Ishikawa (cell line): ENCODE measurements around the gene SPRR2F.

Experiments
- CEBPB ChIP-seq: IDR thresholded peaks from 2 replicates; pipeline ENCODE4 v1.6.1; 2012
- CREB1 ChIP-seq: IDR thresholded peaks from 2 replicates; pipeline ENCODE4 v1.6.1; 2012; ENCODE audit warnings: low read depth
- EGR1 ChIP-seq: IDR thresholded peaks from 2 replicates; pipeline ENCODE4 v1.6.1; 2012
- EP300 ChIP-seq: IDR thresholded peaks from 2 replicates; pipeline ENCODE4 v1.6.1; 2012; ENCODE audit warnings: borderline replicate concordance
- FOXM1 ChIP-seq: IDR thresholded peaks from 2 replicates; pipeline ENCODE4 v1.6.1; 2012; ENCODE audit warnings: low read depth, borderline replicate concordance
- MAX ChIP-seq: IDR thresholded peaks from 2 replicates; pipeline ENCODE4 v1.6.1; 2012
- NFIC ChIP-seq: IDR thresholded peaks from 2 replicates; pipeline ENCODE4 v1.6.1; 2012
- RAD21 ChIP-seq: IDR thresholded peaks from 2 replicates; pipeline ENCODE4 v1.6.1; 2012; ENCODE audit warnings: low read depth
- TAF1 ChIP-seq: IDR thresholded peaks from 2 replicates; pipeline ENCODE4 v1.6.1; 2012; ENCODE audit warnings: low read depth, mild to moderate bottlenecking
- TCF12 ChIP-seq: IDR thresholded peaks from 2 replicates; pipeline ENCODE4 v1.6.1; 2012; ENCODE audit warnings: low read depth
- TEAD4 ChIP-seq: IDR thresholded peaks from 2 replicates; pipeline ENCODE4 v1.6.1; 2012
- USF1 ChIP-seq: IDR thresholded peaks from 2 replicates; pipeline ENCODE4 v1.6.1; 2012
- YY1 ChIP-seq: IDR thresholded peaks from 2 replicates; pipeline ENCODE4 v1.6.1; 2012; ENCODE audit warnings: low read depth
- ZBTB7A ChIP-seq: IDR thresholded peaks from 2 replicates; pipeline ENCODE4 v1.6.1; 2012; ENCODE audit warnings: low read depth
- TF ChIP-seq, protein P1 (sequence below): IDR thresholded peaks from 2 replicates; pipeline ENCODE4 v1.6.1; 2012; ENCODE audit warnings: low read depth, mild to moderate bottlenecking

SPRR2F gene

GRCh38 chr1:153095764-153096163 lies 17.6 kb downstream of the SPRR2F start:
- TF ChIP-seq EGR1 = no peak
- TF ChIP-seq, protein P1, sequence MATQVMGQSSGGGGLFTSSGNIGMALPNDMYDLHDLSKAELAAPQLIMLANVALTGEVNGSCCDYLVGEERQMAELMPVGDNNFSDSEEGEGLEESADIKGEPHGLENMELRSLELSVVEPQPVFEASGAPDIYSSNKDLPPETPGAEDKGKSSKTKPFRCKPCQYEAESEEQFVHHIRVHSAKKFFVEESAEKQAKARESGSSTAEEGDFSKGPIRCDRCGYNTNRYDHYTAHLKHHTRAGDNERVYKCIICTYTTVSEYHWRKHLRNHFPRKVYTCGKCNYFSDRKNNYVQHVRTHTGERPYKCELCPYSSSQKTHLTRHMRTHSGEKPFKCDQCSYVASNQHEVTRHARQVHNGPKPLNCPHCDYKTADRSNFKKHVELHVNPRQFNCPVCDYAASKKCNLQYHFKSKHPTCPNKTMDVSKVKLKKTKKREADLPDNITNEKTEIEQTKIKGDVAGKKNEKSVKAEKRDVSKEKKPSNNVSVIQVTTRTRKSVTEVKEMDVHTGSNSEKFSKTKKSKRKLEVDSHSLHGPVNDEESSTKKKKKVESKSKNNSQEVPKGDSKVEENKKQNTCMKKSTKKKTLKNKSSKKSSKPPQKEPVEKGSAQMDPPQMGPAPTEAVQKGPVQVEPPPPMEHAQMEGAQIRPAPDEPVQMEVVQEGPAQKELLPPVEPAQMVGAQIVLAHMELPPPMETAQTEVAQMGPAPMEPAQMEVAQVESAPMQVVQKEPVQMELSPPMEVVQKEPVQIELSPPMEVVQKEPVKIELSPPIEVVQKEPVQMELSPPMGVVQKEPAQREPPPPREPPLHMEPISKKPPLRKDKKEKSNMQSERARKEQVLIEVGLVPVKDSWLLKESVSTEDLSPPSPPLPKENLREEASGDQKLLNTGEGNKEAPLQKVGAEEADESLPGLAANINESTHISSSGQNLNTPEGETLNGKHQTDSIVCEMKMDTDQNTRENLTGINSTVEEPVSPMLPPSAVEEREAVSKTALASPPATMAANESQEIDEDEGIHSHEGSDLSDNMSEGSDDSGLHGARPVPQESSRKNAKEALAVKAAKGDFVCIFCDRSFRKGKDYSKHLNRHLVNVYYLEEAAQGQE = no peak
- no peak for TF ChIP-seq RAD21
- no peak for TF ChIP-seq CREB1
- TF ChIP-seq TEAD4 = no peak
- TF ChIP-seq NFIC = no peak
- TF ChIP-seq MAX = no peak
- no peak for TF ChIP-seq USF1
- TF ChIP-seq TCF12 = no peak
- TF ChIP-seq YY1 = no peak
- no peak for TF ChIP-seq TAF1
- TF ChIP-seq FOXM1 = no peak
- TF ChIP-seq ZBTB7A = no peak
- no peak for TF ChIP-seq EP300

DNA sequence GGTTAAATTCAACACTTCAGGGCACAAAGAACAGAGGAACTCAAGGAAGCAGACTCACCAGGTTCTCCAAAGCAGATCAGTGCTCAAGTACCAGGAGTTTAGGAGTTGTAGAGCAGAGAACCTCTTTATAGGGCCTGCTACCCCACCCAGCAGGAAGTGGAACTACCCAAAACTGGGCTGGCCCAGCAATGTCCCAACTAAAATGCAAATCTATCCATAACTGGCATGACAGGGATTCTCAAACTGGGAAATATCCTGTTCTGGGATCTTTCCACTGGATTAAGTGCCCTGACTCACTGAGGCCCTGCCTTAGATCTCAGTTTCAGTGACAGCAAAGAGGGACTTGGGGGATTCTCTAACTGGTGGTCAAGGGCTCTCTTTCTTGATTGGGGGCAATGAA lies 18.9 kb downstream of the SPRR2F start, which contains the start of gene SPRR2E:
SPRR2E (minus strand) TSS at position 101 of the 400 bp plus-strand sequence. CDS start 775 bp downstream, outside the sequence.
- no peak for TF ChIP-seq MAX
- TF ChIP-seq YY1 = no peak
- no peak for TF ChIP-seq RAD21
- TF ChIP-seq ZBTB7A = no peak
- no peak for TF ChIP-seq NFIC
- no peak for TF ChIP-seq TAF1
- no peak for TF ChIP-seq EGR1
- TF ChIP-seq USF1 = no peak
- TF ChIP-seq FOXM1 = no peak
- TF ChIP-seq, protein P1 = no peak
- TF ChIP-seq CEBPB = no peak
- no peak for TF ChIP-seq EP300
- TF ChIP-seq TCF12 = no peak
- no peak for TF ChIP-seq TEAD4

GRCh38 chr1:153087652-153088051 lies 25.7 kb downstream of the SPRR2F start:
- TF ChIP-seq TAF1 (no peak), CREB1 (no peak), CEBPB (no peak), USF1 (no peak), TEAD4 (no peak), FOXM1 (no peak), EP300 (no peak), EGR1 (no peak), MAX (no peak), YY1 (no peak), RAD21 (no peak)
- TF ChIP-seq, protein P1 = no peak

DNA sequence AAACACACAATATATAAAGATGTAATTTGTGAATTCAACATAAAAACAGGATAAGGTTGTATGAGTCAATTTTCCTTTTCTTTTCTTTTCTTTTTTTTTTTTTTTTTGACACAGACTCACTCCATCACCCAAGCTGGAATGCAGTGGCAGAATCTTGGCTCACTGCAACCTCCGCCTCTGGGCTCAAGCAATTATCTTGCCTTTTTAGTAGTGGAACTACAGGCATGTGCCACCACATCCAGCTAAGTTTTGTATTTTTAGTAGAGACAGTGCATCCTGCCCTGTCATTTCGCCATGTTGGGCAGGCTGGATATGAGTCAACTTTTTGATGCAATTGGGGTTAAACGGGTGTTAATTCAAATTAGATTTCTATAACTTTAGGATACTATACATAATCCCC lies 31.6 kb downstream of the SPRR2F start:
- TF ChIP-seq NFIC = no peak
- TF ChIP-seq USF1 = no peak
- no peak for TF ChIP-seq EGR1
- no peak for TF ChIP-seq TAF1
- no peak for TF ChIP-seq FOXM1
- no peak for TF ChIP-seq YY1
- TF ChIP-seq CEBPB = no peak
- TF ChIP-seq, protein P1 = no peak
- TF ChIP-seq RAD21 = no peak
- TF ChIP-seq CREB1 = no peak
- TF ChIP-seq ZBTB7A = no peak
- TF ChIP-seq EP300 = no peak
- TF ChIP-seq TEAD4 = no peak
- TF ChIP-seq TCF12 = no peak
